ENCODE results near the gene NRCAM.

Gene NRCAM

DNA sequence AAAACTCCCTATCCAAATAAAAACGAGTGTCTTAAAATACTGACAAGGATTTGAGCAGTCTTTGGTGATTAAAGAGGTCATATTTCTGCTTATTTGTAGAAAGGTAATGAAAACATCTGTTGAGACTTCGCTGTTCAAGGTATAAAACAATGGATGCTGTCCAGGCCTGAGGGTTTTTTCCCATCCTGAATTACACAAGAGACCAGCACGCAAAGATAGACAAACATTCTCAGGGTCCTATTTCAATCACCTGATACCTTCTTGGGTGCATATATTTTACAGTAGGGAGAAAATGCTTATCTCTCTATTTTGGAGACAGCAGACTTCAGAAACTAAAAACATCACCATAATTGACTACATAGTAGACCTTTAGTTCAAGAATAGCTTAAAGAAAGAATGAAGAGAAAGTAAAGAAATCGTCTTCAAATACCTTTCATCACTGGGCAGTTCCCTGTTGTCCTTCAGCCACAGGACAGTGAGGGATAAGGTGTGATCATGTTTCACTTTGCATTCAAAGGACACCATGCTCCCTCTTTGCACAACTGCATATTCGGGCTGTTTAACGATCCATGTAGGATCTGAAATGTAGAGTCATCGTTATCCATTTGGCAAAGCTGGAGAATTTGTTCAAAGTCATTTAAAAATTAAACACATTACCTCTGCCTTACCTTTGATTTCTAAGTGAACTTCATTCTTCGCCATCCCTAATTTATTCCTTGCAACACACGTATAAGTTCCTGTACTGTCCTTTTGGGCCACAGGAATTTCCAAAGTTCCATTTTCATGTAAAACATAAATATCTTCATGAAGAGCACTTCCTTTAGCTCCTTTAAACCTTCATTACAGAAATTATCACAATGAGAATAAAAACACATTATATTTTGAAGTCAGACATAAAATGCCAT lies 262.4 kb downstream of the NRCAM start:
- no peak for DNase-seq

DNA sequence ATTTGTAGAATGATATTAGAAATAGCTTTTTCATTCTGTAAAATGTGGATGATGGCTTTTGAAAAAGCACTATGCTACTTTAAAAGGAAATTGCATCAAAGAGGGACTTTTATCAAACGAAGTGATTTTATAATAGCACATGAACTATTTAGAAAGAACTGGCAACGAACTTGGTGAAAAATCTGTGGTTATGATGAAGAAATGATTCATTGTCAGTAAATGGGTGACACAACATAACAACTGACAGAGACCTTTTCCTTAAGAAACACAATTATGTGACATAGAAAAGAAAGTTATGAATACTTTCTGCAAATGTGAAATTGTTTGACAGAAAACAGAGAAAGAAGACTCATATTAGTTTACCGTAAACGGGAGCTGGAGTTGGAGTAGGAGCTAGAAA lies 265.3 kb downstream of the NRCAM start:
- DNase-seq = no peak

DNA sequence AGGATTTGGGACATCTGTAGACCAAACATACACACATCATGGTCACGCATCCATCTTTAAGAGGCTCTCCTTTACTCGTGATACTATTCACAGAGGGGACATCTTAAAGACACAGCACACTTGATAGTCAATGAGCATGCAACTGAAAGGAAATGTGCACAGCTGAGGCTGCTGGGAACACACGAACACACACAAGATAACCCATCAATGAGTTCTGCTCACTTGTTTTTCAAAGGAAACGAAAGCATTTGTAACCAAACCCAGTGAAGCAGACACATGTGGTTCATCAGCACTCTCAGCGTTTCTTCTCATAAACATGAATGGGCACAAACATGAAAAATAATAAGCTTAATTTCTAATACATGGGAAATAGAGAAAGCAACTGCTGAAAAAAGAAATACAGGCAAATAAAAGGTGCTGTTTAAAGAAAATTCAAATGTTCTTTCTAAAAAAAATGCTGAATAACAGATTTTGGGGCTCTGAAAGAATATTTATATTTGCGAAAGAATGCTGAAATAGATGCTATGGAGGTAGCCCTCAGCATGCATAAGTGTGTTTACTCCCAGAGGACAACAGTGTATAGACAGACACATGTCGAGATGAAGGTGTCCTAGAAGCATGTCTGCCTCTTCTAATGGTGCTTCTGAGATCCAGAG lies 266.4 kb downstream of the NRCAM start:
- DNase-seq = no peak

- no peak for DNase-seq
These were observed 267.5 kb downstream of the NRCAM start for GRCh38 chr7:108188724-108189123.

DNA sequence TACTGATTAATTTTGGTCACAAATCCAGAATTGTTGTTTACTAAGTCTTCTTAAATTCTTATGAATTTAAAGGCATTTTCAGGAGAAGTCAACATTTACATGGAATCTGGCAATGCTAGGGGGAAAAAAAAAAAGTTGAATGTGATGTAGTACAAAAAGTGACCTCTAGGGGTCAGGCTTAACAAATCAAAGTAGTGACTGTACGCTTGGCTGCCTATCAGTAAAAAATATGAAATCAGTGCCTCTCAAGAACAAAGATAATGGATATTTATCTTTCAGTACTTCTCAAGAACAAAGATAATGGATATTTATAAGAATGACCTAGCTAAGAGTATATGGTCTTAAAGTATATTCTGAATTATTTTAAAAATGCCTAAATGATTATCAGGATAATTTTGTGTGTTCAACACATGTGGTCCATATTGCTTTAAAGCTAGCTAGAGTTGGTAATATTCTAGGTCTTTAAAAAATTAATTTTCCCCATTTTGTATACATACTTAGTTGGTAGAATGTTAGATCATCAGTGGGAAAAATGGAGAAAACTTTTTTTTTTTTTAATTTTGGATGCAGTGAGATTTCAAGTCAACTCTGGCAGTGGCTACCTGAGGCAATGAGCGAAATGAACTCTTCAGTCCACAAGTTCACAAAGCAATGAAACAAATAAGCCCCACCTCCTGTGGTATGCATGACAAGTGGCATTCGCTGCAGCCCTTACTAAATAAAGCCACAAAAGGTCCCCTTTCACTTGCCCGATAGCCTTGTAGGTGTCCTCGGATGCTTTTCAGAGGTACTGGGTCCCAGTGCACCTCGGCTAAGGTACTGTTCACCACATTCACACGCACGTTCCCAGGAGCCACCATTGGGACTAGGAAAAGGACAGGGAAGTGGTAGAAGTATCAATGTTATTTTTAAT lies 274.9 kb downstream of the NRCAM start:
- peak in 1 of 2 donors; percentile 34 for DNase-seq

GRCh38 chr7:108178398-108178797 lies 277.8 kb downstream of the NRCAM start:
- DNase-seq = no peak

GRCh38 chr7:108171164-108171563 lies 285.1 kb downstream of the NRCAM start:
- DNase-seq = no peak

DNA sequence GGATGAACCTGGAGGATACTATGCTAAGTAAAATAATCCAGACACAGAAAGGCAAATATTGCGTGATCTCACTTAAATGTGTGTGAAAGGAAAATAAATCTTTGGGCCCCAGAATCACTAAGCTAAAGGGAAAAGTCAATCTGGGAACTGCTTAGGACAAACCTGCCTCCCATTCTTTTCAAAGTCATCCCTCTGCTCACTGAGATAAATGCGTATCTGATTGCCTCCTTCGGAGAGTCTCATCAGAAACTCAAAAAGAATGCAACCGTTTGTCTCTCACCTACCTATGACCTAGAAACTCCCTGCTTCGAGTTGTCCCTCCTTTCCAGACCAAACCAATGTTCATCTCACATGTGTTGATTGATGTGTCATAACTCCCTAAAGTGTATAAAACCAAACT lies 286.0 kb downstream of the NRCAM start:
- DNase-seq = no peak

- no peak for DNase-seq
These were observed 288.8 kb downstream of the NRCAM start for GRCh38 chr7:108167460-108167859.

DNA sequence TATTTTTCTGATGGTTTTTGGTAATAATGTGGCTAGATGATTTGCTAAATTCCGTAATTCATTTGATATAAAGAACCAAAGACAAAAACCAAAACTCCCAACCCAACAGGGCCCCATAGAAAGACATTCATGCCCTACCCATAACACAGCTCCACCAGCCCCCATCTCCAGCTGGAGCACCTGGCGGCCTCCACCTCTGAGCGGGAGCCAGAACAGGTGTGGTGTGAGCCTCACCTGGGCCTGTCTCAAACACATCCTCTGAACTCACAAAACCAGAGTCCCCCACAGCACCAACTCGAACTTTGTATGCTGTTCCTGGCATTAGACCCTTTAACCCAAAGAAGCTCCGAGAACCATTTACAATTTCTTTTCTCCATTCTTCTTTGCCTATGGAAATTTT lies 289.5 kb downstream of the NRCAM start:
- no peak for DNase-seq

DNA sequence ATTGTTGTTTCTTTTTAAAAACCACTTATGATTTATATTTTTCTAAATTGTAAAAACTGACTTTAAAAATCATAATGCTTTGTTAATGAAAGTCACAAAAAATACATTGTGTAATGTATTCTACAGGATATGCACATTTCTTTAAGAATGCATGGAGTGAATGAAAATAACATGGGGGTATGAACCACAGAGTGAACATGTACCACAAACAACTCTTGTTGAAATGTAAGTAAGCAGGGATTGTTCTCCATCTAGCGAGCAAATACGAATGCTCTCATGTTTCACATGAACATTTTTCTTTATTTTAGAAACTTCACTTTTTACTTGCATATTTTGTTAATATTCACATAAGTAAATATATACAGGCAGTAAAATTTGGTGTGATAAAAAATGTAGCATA lies 290.5 kb downstream of the NRCAM start:
- no peak for DNase-seq

DNA sequence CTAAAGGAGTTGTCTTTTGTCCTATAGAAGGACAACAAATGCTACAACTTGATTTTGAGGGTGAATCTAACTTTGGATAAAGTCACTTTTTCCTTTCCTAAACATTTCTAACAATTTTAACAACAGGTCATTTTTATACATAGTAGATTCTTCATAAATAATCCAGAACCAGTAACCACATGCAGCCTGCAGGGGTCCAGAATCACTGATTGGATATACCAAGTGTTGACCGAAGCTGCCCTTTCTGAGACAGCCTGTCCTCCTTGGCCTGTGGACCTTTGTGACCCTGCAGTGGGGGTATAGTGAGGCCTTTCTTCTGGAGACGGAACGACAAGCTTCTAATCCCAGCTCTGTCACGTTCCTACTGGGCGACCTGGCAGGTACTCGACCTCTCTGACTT lies 291.3 kb downstream of the NRCAM start:
- no peak for DNase-seq

- no peak for DNase-seq
These were observed 291.9 kb downstream of the NRCAM start for GRCh38 chr7:108164342-108164741.

GRCh38 chr7:108158776-108159175 lies 297.5 kb downstream of the NRCAM start:
- DNase-seq = no peak

DNA sequence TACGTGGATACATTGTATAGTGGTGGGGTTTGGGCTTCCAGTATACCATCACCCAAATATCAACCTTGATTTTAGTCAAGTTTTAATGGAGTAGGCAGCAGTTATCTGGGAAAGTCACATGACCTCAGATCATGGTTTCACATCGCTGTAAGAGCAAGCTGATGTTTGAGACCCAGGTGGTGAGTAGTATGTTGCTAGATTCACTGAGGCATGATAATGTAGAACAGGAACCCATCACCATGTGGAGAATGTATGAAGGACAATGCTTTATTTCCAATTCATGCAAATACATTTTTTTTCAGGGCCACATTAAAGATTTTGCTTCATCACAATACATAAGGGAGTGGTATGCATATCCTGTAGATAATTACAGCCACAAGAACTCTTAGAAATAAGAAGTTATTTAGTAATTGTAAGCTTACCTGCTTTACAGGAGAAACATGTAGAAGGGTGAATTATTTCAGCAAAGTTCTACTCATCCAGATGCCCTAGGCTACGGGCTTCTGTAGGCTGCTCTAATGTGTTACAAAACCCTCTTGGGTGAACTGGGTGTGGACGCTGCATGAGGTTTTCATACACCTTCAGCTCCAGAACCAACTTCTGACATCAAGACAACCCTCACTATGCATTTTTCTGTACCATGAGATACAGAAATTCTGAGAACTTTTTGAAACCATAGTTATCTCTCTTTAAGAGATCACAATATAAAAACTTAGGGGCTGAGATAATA lies 298.5 kb downstream of the NRCAM start:
- no peak for DNase-seq

DNA sequence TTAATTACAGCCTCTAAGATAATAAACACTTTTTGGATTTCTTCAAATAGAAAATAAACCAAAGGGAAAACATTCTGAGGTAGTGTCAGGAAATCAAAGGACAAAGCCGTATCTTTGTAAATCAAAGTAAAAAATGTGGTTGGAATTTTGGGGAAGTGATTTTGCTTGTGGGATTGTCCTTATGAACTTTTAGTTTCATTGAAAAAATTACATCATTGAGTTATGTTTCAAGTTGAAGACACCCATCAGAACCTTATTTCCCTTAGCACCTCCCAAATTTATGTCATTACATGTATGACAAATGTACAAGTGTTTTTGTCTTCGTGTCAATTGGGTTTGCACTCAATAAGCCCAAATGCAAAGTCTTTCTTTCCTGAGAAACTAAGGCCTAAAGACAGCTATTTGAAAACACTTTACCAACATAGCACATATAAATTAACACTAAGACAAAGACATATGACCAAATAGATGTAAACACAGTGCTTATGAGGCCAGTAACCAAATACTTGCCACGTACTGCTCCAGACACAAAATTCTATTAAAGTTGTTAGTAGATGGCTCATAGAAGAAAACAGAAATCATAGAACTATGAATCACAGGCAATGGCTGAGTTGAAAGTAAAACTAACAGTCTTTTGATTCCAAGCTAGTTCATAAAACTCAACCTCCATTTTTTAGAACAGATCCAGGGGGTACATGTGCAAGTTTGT lies 299.2 kb downstream of the NRCAM start:
- no peak for DNase-seq

DNA sequence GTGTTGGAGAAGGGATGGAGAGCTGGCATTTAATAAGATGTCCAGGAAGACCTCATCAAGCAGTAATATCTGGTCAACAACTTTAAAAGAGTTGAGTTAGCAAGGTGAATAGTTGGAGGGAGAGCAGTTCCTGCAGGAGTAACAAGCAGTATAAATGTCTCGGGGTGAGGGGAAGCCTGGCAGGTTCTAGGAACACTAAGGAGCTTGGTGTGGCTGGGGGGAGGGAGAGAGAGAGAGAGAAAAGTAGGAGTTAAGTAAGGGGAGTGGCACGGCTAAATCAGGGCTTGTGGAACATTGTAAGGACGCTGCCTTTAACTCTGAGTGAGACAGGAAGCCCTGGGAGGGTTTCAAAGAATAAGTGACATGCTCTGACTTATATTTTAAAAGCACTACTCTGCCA lies 304.0 kb downstream of the NRCAM start:
- no peak for DNase-seq

GRCh38 chr7:108149908-108150307 lies 306.3 kb downstream of the NRCAM start:
- no peak for DNase-seq

- no peak for DNase-seq
These were observed 307.1 kb downstream of the NRCAM start for GRCh38 chr7:108149119-108149518.

DNA sequence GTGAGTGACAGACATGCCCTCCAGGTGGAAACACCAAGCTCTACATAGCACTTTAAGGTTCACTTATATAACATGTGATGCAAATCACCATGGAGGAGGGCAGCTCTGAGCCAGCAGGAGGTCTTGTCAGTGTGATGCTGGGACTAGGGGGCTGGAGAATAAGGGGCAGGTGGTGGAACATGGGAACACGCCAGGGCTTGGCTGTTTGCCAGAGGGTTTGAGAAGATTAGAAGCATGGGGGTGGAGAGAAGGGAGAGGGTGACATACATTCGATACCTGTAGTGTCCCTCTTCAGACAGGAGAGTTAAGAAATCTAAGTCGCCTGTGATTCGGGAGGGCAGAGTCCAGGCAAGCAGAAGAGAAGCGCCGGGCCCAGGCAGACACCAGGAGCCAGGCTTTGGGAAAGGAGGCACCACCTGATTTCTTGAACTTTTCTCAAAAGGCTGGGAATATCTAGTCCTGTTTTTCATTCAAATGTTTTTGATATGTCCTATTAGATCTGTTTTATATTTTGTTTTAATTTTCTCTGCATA lies 309.1 kb downstream of the NRCAM start:
- DNase-seq = no peak

DNA sequence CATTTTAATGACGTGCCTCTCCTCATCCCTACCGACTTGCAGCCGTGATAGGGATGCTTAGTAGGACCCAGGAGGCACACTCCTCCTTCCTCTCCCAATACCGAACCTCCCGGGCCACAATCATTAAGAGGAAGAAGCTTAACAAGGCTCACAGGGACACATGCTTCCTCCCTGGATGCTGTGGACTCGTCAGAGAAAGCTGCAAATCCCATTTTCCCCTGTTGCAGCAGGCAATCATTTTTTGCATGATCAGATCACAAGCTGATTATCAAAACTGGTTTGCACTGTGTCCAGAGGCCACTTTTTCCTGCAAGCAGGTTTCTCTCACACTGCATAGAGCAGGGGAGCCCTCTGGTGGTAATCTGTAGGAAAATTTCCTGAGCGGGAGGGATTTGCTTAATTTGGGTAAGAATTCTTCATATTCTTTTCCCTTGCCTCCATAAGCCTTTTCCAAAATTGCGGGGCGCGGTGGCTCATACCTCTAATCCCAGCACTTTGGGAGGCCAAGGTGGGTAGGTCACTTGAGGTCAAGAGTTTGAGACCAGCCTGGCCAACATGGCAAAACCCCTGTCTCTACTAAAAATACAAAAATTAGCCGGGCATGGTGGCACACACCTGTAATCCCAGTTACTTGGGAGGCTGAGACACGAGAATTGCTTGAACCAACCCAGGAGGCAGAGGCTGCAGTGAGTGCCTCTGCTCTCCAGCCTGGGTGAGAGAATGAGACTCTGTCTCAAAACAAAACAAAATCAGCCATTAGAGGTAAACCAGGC lies 310.0 kb downstream of the NRCAM start:
- DNase-seq = peak; percentile 39 to 42
